ENCODE data around the gene TPD52L1. TPM values are rescaled to one million over a fixed set of nuclear protein-coding genes. Genes with fewer than 3 reads are reported as not detected.
A peak's percentile ranks its signal among the peaks of the same experiment; 100 is the strongest.

Gene TPD52L1
- total and polyA plus RNA-seq, 8 donors: 21.2 to 51.6 (median 24.4) TPM

DNA sequence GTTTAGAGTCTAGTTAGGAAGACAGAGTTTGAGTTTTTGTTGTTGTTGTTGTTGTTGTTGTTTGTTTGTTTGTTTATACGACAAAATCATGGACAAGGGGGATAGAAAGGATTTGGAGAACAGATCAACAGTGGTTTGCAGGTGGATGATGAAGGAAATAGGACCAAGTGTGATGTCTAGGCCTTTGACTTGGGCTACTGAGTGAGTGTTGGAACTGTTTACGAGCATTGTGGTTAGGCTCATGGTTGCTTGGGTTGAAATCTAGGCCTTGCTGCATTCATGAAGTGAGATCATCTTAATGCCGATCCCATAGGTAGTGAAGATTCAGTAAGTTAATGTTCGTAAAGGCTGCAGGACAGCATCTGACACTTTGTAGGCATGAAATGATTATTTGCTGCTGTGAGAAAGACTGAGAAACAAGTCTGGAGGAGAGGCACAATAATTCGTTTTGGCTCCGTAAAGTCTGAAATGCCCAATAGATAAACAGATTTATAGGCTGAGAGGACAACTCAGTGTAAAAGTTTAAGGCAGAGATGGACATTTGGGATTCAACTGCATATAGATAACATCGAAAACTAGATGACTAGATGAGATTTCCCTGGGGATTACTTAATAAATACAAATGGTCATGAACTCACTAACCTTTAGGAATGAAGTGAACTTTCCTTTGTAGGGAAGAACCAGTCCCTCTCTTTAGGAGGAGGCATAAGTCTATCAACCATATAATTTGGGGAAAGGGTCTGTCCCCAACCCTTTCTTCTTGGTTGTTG is 78.2 kb downstream of the TPD52L1 start:
- ATAC-seq (no peak), DNase-seq (no peak), FAIRE-seq (no peak)
- H3K9me3 ChIP-seq: no peaks in the 10 kb centered on the region
- no peaks in the 10 kb centered on the region for H3K27me3 ChIP-seq
- TF ChIP-seq, protein P1, sequence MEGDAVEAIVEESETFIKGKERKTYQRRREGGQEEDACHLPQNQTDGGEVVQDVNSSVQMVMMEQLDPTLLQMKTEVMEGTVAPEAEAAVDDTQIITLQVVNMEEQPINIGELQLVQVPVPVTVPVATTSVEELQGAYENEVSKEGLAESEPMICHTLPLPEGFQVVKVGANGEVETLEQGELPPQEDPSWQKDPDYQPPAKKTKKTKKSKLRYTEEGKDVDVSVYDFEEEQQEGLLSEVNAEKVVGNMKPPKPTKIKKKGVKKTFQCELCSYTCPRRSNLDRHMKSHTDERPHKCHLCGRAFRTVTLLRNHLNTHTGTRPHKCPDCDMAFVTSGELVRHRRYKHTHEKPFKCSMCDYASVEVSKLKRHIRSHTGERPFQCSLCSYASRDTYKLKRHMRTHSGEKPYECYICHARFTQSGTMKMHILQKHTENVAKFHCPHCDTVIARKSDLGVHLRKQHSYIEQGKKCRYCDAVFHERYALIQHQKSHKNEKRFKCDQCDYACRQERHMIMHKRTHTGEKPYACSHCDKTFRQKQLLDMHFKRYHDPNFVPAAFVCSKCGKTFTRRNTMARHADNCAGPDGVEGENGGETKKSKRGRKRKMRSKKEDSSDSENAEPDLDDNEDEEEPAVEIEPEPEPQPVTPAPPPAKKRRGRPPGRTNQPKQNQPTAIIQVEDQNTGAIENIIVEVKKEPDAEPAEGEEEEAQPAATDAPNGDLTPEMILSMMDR (IDR thresholded peaks at IDR 0.05): no peak
- intact Hi-C loops (cut with DNase I): no loop called here
- H3K4me1 ChIP-seq: peaks cover 0 to 4% (median 0%) of the 10 kb centered on the region in 3 donors
- 89 to 94% methylated on average over 7 of the region's 7 CpGs for WGBS, 2 donors
- H3K36me3 ChIP-seq: no peaks in the 10 kb centered on the region
- H3K4me3 ChIP-seq: no peak overlapping the region
- H3K27ac ChIP-seq: no peak overlapping the region

DNA sequence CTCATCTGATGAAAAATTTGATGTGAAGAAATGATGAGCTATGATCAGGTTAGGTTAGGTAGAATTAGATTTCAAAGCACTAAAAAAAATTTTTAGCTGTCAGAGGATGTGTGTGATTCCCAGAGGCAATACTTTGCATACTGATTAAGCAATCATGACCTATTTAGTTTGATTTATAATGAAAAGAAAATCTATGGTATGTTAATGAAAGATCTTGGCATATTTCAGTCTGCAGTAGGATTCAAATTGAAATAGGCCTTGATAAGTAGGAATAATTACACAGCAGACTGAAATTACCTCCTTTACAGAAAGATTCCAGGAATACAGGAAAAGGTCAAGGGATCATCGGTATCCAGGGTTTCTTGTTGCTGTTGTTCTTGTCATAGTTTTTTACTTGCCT is 78.9 kb downstream of the TPD52L1 start:
- ATAC-seq: no peak
- Histone ChIP-seq H3K36me3 (no peaks in the 10 kb centered on the region), H3K27me3 (no peaks in the 10 kb centered on the region), H3K4me3 (no peak overlapping the region), H3K4me1 (peaks cover 0 to 4% (median 0%) of the 10 kb centered on the region in 3 donors), H3K9me3 (no peaks in the 10 kb centered on the region), H3K27ac (no peak overlapping the region)
- no peak for DNase-seq
- TF ChIP-seq, protein P1 (IDR thresholded peaks at IDR 0.05): no peak
- intact Hi-C loops (cut with DNase I): no loop called here
- FAIRE-seq: no peak
- 77 to 79% methylated on average over 1 of the region's 1 CpG for WGBS, 2 donors

DNA sequence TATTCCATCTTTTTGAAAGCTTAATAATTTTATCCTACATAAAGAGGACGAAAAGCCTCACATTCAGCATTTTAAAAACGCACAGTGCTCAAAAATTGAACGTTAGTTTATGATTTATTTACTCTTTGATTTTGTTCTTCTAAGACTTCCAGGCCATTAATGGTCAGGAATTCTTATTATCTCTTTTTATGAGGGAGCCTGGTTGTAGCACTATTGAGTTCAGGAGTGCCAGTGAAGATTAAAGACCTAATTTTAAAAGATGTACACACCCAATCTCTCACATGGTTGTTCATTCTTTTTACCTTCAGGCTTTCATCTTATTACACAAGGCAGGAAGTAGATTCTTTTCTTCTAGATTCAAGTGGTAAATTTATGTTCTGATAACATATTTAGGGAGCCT is 79.6 kb downstream of the TPD52L1 start:
- TF ChIP-seq, protein P1 (IDR thresholded peaks at IDR 0.05): no peak
- H3K4me3 ChIP-seq: no peak overlapping the region
- H3K27ac ChIP-seq: no peak overlapping the region
- H3K36me3 ChIP-seq: no peaks in the 10 kb centered on the region
- no peaks in the 10 kb centered on the region for H3K9me3 ChIP-seq
- peaks cover 0 to 4% (median 0%) of the 10 kb centered on the region in 3 donors for H3K4me1 ChIP-seq
- FAIRE-seq (no peak), DNase-seq (no peak), ATAC-seq (no peak)
- no peaks in the 10 kb centered on the region for H3K27me3 ChIP-seq
- WGBS, 2 donors: 69 to 83% methylated on average over 3 of the region's 3 CpGs
- intact Hi-C loops (cut with DNase I): no loop called here

DNA sequence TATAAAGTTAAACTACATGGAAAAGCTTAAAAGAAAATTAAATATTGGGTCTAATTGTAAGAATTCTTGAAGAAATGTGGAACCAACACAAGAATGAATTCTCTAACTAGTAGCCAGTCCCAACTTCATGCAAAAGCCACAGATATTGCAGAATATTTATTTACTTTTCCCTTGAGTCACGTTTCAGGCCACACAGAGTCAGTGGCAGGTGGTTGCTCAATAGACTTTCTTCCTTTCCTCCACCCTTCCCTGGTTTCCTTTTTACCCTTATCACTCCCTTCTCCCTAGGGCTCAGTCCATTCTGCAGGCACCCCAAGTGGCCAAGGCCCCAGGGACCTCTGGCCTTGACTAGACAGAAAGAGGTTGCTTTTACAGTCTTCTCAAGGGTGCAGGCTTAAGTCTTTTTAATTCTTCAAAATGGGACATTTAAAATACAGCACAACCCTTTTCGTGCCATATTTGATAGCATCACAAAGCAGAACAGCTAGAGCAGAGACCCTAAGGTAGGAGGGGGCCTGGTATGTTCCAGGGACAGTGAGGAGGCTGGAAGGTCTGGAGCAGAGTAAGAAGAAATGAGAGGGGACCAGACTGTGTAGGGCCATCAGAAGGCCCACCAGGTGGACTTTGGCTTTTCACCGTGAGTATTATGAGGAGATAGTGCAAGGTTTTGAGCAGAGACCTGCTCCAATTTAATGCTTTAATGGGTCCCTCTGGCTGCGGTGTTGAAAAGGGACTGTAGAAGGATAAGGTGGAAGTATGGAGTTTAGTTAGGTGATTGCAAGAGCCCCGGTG is 83.2 kb downstream of the TPD52L1 start:
- no peak overlapping the region for H3K27ac ChIP-seq
- peak; percentile 39 to 64 (median 56) for ATAC-seq
- no peak for DNase-seq
- no peaks in the 10 kb centered on the region for H3K36me3 ChIP-seq
- no peak overlapping the region for H3K4me3 ChIP-seq
- H3K27me3 ChIP-seq: no peaks in the 10 kb centered on the region
- H3K4me1 ChIP-seq: peaks cover 0 to 4% (median 0%) of the 10 kb centered on the region in 3 donors
- 74 to 79% methylated on average over 5 of the region's 5 CpGs for WGBS, 2 donors
- FAIRE-seq: no peak
- TF ChIP-seq, protein P1 (IDR thresholded peaks at IDR 0.05): no peak
- intact Hi-C loops (cut with DNase I): no loop called here
- H3K9me3 ChIP-seq: no peaks in the 10 kb centered on the region

All from pancreas (tissue), 10 donors.